ENCODE measurements around the gene SOX6. TPM values are rescaled to one million over a fixed set of nuclear protein-coding genes. Genes with fewer than 3 reads are reported as not detected.

SOX6 gene
- total RNA-seq, 4 donors from 2014 or later = 3.1 to 12.6 (median 7.6) TPM

DNA sequence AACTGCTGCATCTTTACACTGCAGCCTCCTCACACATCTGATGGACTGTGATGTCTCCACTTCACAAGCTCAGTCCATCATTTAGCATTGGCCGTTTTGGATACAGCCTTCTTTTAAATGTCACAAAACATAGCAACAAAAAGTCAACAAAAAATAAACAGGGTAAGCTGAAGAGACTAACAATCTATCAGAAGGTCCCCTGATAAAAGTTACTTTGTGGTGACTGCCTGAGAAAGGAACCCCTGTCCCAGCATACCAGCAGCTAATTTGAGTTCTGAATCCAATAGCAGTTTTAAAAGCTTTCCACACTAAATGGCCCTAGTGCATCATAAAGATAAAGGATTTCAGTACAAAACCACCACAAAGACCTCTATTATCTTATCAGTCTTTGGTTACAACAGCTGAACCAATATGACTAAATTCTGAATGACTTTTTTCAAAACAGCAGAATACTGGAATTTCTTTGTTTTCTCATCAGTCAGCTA, 162.4 kb downstream of the SOX6 start:
- TF ChIP-seq CTCF (IDR thresholded peaks at IDR 0.05; ENCODE audit: low read depth) = no peak

DNA sequence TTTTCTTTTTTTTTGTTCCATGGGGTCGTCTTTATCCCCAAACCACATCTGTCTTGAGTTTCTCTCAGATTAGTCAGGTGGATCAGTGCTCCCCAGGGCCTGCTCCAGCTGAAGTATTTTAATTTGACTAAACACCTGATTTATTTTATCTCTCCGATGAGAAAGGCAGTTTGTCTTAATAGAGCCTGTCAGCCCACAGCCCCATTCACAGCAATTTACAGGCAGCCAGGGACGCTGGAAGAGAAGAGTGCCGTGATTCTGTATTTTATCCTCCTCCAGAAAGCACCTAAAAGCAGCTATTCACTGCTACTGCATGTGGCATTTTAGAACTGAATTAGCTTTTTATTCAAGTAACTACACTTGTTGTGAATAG, 164.5 kb downstream of the SOX6 start:
- no peak for TF ChIP-seq CTCF (IDR thresholded peaks at IDR 0.05; ENCODE audit: low read depth)

- TF ChIP-seq CTCF (IDR thresholded peaks at IDR 0.05; ENCODE audit: low read depth) = no peak
Observed at GRCh38 chr11:16191212-16191867, 165.0 kb downstream of the SOX6 start.

DNA sequence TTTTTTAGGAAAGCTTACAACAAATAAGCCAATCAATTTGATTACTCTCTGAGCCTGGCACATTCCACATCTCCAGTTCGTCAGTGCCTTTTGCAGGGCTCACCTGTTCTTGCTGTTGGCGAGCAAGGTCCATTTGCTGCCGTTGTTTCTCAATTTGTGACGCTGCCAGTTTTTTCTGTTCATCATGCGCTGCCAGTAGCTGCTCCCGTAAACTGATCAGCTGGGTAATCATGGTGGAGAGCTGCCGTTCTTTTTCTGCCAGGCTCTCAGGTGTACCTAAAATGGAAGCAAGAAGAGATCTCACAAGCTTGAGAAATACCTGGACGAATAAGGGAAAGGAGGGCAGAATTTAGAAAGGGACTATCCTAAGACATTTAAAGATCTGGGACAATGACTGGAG, 169.7 kb downstream of the SOX6 start:
- no peak for TF ChIP-seq CTCF (IDR thresholded peaks at IDR 0.05; ENCODE audit: low read depth)

DNA sequence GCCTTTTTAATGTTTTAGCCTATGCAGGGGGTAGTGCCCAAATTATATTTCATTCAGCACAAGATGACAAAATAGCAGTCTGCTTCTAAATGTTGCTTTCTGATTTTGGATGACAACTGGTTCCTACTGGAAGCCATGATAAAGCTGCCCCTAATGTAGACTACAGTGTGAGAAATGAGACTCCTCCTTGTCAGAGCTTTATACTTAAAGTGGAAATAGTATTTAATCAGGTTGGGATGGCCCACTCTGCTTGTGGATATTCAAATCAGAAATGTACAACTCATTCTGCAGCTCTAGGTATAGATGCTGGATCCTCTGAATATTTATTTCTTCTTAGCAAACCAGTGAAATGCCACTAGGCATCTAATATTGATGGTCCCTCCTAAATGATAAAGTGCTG, 171.3 kb downstream of the SOX6 start:
- no peak for TF ChIP-seq CTCF (IDR thresholded peaks at IDR 0.05; ENCODE audit: low read depth)

GRCh38 chr11:16184588-16184987, 171.8 kb downstream of the SOX6 start:
- TF ChIP-seq CTCF (IDR thresholded peaks at IDR 0.05; ENCODE audit: low read depth) = no peak

GRCh38 chr11:16182553-16182952, 173.8 kb downstream of the SOX6 start:
- TF ChIP-seq CTCF (IDR thresholded peaks at IDR 0.05; ENCODE audit: low read depth) = no peak
